K562 (cell line): ENCODE data around the gene RABL3. TPM values are rescaled to one million over a fixed set of nuclear protein-coding genes. Genes with fewer than 3 reads are reported as not detected.

ENCODE experiments used
- ATAC-seq: fragments of 200-7000 bp; cut with Tn5 transposase; 3 replicates; pipeline ENCODE4 v1.9.1; 2020; ENCODE audit warnings: moderate library complexity
- BruUV-seq: library from RNA; stranded (reverse); fragments of 400-500 nt; replicated peaks from 2 replicates; lab custom pipeline; 2021; lab: Mats Ljungman, UMichigan
- CTCF ChIA-PET: fragments of 300-600 bp; formaldehyde crosslinking; extraction: SDS; loops from one replicate; lab custom pipeline; 2021; ENCODE audit warnings: low intra/inter-chr PET ratio; lab: Yijun Ruan, JAX
- POLR2A ChIA-PET: fragments of 300-600, 350-650 bp; sonication (Branson Sonifier 250); formaldehyde crosslinking; extraction: SDS; loops from one replicate; lab custom pipeline; 2021; ENCODE audit warnings: antibody characterized with exemption, inconsistent platforms; lab: Yijun Ruan, JAX
- DNase-seq, 4 experiments: peaks; one replicate each; pipeline versions ENCODE4 v3.0.0 to v3.0.0-alpha.2; 2011 to 2018; ENCODE audit warnings: low spot score in 3 of 4, mixed read lengths in 3 of 4; ENCODE audit errors: extremely low read depth in 1 of 4
- FAIRE-seq: peaks from 2 replicates; lab custom pipeline; 2011; peaks lifted over from hg19 to GRCh38; lab: Jason Lieb, UNC
- H2AFZ ChIP-seq: 2 replicates; pipeline ENCODE4 v1.6.0; 2011; ENCODE audit warnings: low read depth, low read length, control low read depth, inconsistent platforms
- H3K27ac ChIP-seq: fragments of 200-600 bp; 3 replicates; pipeline ENCODE4 v1.8.0; 2011; ENCODE audit warnings: low read depth, mild to moderate bottlenecking, control low read depth, inconsistent platforms, low read length, moderate library complexity, mixed read lengths; ENCODE audit errors: extremely low read depth
- H3K27me3 ChIP-seq, 2 experiments: fragments of 300-600 bp in 1 of 2; 2 replicates in 1 of 2; 3 replicates in 1 of 2; pipeline versions ENCODE4 v1.6.0 to v1.8.0; 2011; ENCODE audit warnings: inconsistent platforms in 2 of 2, low read length in 2 of 2, mild to moderate bottlenecking in 1 of 2, mixed read lengths in 1 of 2, moderate library complexity in 1 of 2; ENCODE audit not compliant: control insufficient read depth in 2 of 2, insufficient read depth in 2 of 2
- H3K36me3 ChIP-seq: fragments of 300-600 bp; 3 replicates; pipeline ENCODE4 v1.8.0; 2011; ENCODE audit warnings: mild to moderate bottlenecking, low read length, inconsistent platforms; ENCODE audit not compliant: control insufficient read depth, insufficient read depth
- H3K4me1 ChIP-seq, 2 experiments: fragments of 200-600 bp in 1 of 2; replicated peaks in 1 of 2; 2 replicates in 1 of 2; 3 replicates in 1 of 2; pipeline versions ENCODE4 v1.5.1 to v1.8.0; 2011; ENCODE audit warnings: inconsistent platforms in 2 of 2, low read length in 2 of 2, mild to moderate bottlenecking in 1 of 2, mixed read lengths in 1 of 2, moderate library complexity in 1 of 2; ENCODE audit not compliant: control insufficient read depth in 2 of 2, insufficient read depth in 2 of 2
- H3K4me2 ChIP-seq: 2 replicates; pipeline ENCODE4 v1.6.1; 2011; ENCODE audit warnings: low read length, control low read depth, inconsistent platforms, mixed read lengths; ENCODE audit not compliant: insufficient read depth
- H3K4me3 ChIP-seq: fragments of 200-600 bp; sonication (generic), shearing (Covaris generic); 2 replicates; pipeline ENCODE4 v1.5.1; 2016; ENCODE audit warnings: control low read depth, inconsistent platforms
- H3K79me2 ChIP-seq: fragments of 200-600 bp; 3 replicates; pipeline ENCODE4 v1.8.0; 2011; ENCODE audit warnings: low read length, inconsistent platforms; ENCODE audit not compliant: control insufficient read depth, insufficient read depth
- H3K9ac ChIP-seq, 2 experiments: 2 replicates each; pipeline versions ENCODE4 v1.6.0 to v1.6.1; 2011; ENCODE audit warnings: low read depth in 2 of 2, low read length in 2 of 2, control low read depth in 1 of 2, inconsistent platforms in 1 of 2, mild to moderate bottlenecking in 1 of 2, mixed read lengths in 1 of 2; ENCODE audit not compliant: insufficient read depth in 1 of 2
- H3K9me1 ChIP-seq: one replicate; pipeline ENCODE4 v1.6.0; 2011; ENCODE audit warnings: inconsistent platforms, mild to moderate bottlenecking, low read length, moderate library complexity; ENCODE audit not compliant: control insufficient read depth, insufficient read depth
- H3K9me3 ChIP-seq: replicated peaks from 2 replicates; pipeline ENCODE4 v1.5.1; 2011; ENCODE audit warnings: low read depth, low read length, inconsistent platforms; ENCODE audit not compliant: control insufficient read depth, insufficient read depth
- H4K20me1 ChIP-seq: replicated peaks from 2 replicates; pipeline ENCODE4 v1.6.1; 2011; ENCODE audit warnings: low read length, inconsistent platforms, mixed read lengths; ENCODE audit not compliant: control insufficient read depth, insufficient read depth
- ATF3 ChIP-seq, 2 experiments: fragments of 450-650 bp in 1 of 2; sonication (generic) in 1 of 2; formaldehyde crosslinking in 1 of 2; IDR thresholded peaks in 1 of 2; conservative IDR thresholded peaks in 1 of 2; 2 replicates each; pipeline versions ENCODE4 v1.6.1 to v1.8.1; 2016 to 2023; ENCODE audit warnings: mild to moderate bottlenecking in 2 of 2, moderate library complexity in 2 of 2, inconsistent platforms in 1 of 2, missing genetic modification reagents in 1 of 2
- C11orf30 ChIP-seq: fragments of 450-650 bp; IDR thresholded peaks from 2 replicates; pipeline ENCODE4 v1.6.1; 2016; ENCODE audit warnings: low read depth, mild to moderate bottlenecking
- CSDE1 ChIP-seq, 2 experiments: fragments of 450-650 bp; IDR thresholded peaks; 2 replicates each; pipeline ENCODE4 v1.6.1; 2016; ENCODE audit warnings: mild to moderate bottlenecking in 1 of 2
- HDAC1 ChIP-seq, 2 experiments: fragments of 450-650 bp; IDR thresholded peaks; 2 replicates each; pipeline ENCODE4 v1.6.1; 2016 to 2017; ENCODE audit warnings: inconsistent platforms in 1 of 2, mild to moderate bottlenecking in 1 of 2, moderate library complexity in 1 of 2
- NFIC ChIP-seq: fragments of 450-650 bp; IDR thresholded peaks from 2 replicates; pipeline ENCODE4 v1.6.1; 2017; ENCODE audit warnings: mild to moderate bottlenecking, inconsistent platforms
- SMC3 ChIP-seq: conservative IDR thresholded peaks from 2 replicates; pipeline ENCODE4 v1.6.1; 2011; ENCODE audit warnings: low read depth, low read length, improper control_type of control experiment; ENCODE audit not compliant: insufficient read depth
- THRB ChIP-seq: fragments of 450-650 bp; formaldehyde crosslinking; conservative IDR thresholded peaks from 2 replicates; pipeline ENCODE4 v1.4.0; 2022; ENCODE audit warnings: mild to moderate bottlenecking, missing genetic modification characterization
- USF2 ChIP-seq: sonication (generic); formaldehyde crosslinking; IDR thresholded peaks from 2 replicates; pipeline ENCODE4 v1.5.0; 2020; ENCODE audit warnings: missing genetic modification reagents
- ZNF224 ChIP-seq: sonication (generic); formaldehyde crosslinking; IDR thresholded peaks from 2 replicates; pipeline ENCODE4 v1.8.0; 2022; ENCODE audit warnings: mild to moderate bottlenecking, missing genetic modification reagents
- ZNF239 ChIP-seq: fragments of 250-450 bp; sonication (Bioruptor Pico); IDR thresholded peaks from 2 replicates; pipeline ENCODE4 v1.4.0; 2020; ENCODE audit warnings: mild to moderate bottlenecking
- ZNF512 ChIP-seq: IDR thresholded peaks from 2 replicates; pipeline ENCODE4 v1.6.1; 2016; ENCODE audit warnings: missing genetic modification characterization, missing compliant biosample characterization
- WGBS: fragments of 100-300 bp; shearing (Covaris generic); methylation state at CpG from one replicate; pipeline ENCODE4 v1.1.6; 2016; ENCODE audit warnings: low coverage, mixed read lengths; ENCODE audit not compliant: insufficient coverage; ENCODE audit errors: missing lambda C conversion rate; 5-methylcytosine and 5-hydroxymethylcytosine counted together
- in situ Hi-C: fragments of 300-500 bp; cut with MboI; formaldehyde crosslinking; loops from 4 replicates; pipeline ENCODE4 v1.15.0; 2018; ENCODE audit warnings: inconsistent platforms, mixed read lengths
- intact Hi-C: fragments of 100-400 bp; cut with micrococcal nuclease; formaldehyde crosslinking; loops from 2 replicates; pipeline ENCODE4 v1.14.2; 2022
- polyA plus RNA-seq, 8 experiments: library from polyadenylated mRNA; depleted of rRNA in 4 of 8; stranded (reverse) in 5 of 8; unstranded in 3 of 8; fragments of >200 nt; fragmentation: Nextera tagmentation in 2 of 8; fragmentation: Illumina TruSeq in 1 of 8; extraction: Ambion mirVana in 2 of 8; extraction: Trizol in 1 of 8; gene quantifications; 2 replicates each; pipeline versions ENCODE4 v1.2.1 to v1.2.3, GENCODE V29; 2011 to 2014; ENCODE audit warnings: inconsistent platforms in 1 of 8, missing spikeins in 1 of 8
- total RNA-seq, 7 experiments: library from RNA; depleted of rRNA in 6 of 7; stranded (reverse); fragments of >200 nt in 6 of 7; fragmentation: Illumina TruSeq in 2 of 7; extraction: Trizol in 2 of 7; gene quantifications; 2 replicates each; pipeline versions ENCODE4 v1.2.1 to v1.2.3, GENCODE V29; 2011 to 2021; ENCODE audit warnings: low replicate concordance in 1 of 7

Gene RABL3
- total and polyA plus RNA-seq, 9 of the 15 experiments (the other 6 are each of a cell fraction or from before 2014, with no cell fraction given), result 6.5 to 30.7 (median 12.3) TPM

GRCh38 chr3:120636795-120637401, 105.4 kb downstream of the RABL3 start:
- Histone ChIP-seq H3K4me1 (peaks cover 0 to 4% of the 10 kb centered on the region in 2 experiments; a peak in 3 of 5 replicates), H3K36me3 (no peaks in the 10 kb centered on the region), H3K79me2 (no peaks in the 10 kb centered on the region), H3K4me3 (no peak overlapping the region), H2AFZ (no peak overlapping the region), H3K9me3 (peaks cover 2% of the 10 kb centered on the region), H3K4me2 (no peak overlapping the region), H3K27me3 (no peaks in the 10 kb centered on the region), H3K9ac (no peak overlapping the region), H3K9me1 (no peaks in the 10 kb centered on the region), H4K20me1 (no peaks in the 10 kb centered on the region), H3K27ac (no peak overlapping the region)
- intact Hi-C loops, result no loop called here
- BruUV-seq, result no TSS peak
- ChIA-PET CTCF (no interaction called here), POLR2A (interaction anchor here (0.5 kb wide), 1 partner anchor 390 kb away, joined by 3 read pairs; no protein-coding TSS in a partner anchor)
- FAIRE-seq (no peak), DNase-seq (no peak), ATAC-seq (no peak)
- in situ Hi-C loops, result no loop called here
- WGBS, result 38% methylated on average over 1 of the region's 2 CpGs
- TF ChIP-seq NFIC, result no peak
- TF ChIP-seq ZNF224 (CRISPR knock-in tag), result no peak
- no peak for TF ChIP-seq ATF3 (IDR thresholded peaks at IDR 0.05)
- TF ChIP-seq ATF3 (CRISPR knock-in tag; conservative IDR thresholded peaks at IDR 0.05), result no peak
- no peak for TF ChIP-seq SMC3
- no peak for TF ChIP-seq ZNF512 (tag)
- no peak for TF ChIP-seq C11orf30
- TF ChIP-seq THRB, result no peak
- no peak for TF ChIP-seq ZNF239 (CRISPR knock-in tag)
- TF ChIP-seq HDAC1 (IDR thresholded peaks at IDR 0.05), result no peak
- no peak for TF ChIP-seq USF2 (CRISPR knock-in tag)
- TF ChIP-seq CSDE1 (IDR thresholded peaks at IDR 0.05), result no peak
